B cell (primary cell): ENCODE measurements around the gene CLCN7. TPM values are rescaled to one million over a fixed set of nuclear protein-coding genes. Genes with fewer than 3 reads are reported as not detected.

Source experiments
- ATAC-seq: fragments of 200-7000 bp; cut with Tn5 transposase; one replicate; pipeline ENCODE4 v1.10.0; 2021; ENCODE audit warnings: low read depth, mild to moderate bottlenecking, moderate number of reproducible peaks, moderate library complexity
- CTCF ChIA-PET: fragments of 350-600 bp; sonication (Branson Sonifier 250); formaldehyde crosslinking; loops from one replicate; lab custom pipeline; 2021; ENCODE audit warnings: antibody characterized with exemption, inconsistent platforms; lab: Charles Lee
- POLR2A ChIA-PET: fragments of 350-600 bp; sonication (Branson Sonifier 250); formaldehyde crosslinking; loops from one replicate; lab custom pipeline; 2021; ENCODE audit warnings: antibody characterized with exemption; lab: Charles Lee
- DNase-seq: peaks from one replicate; pipeline ENCODE4 v3.0.0; 2013
- H2AFZ ChIP-seq: 2 replicates; pipeline ENCODE4 v1.6.1; 2012; ENCODE audit warnings: mild to moderate bottlenecking, low read depth, low read length; ENCODE audit not compliant: insufficient read depth, poor library complexity, severe bottlenecking
- H3K27ac ChIP-seq, 2 donors: 1 replicate in 1 of 2; 2 replicates in 1 of 2; pipeline ENCODE4 v1.5.1; 2012 to 2013; ENCODE audit warnings: low read length in 2 of 2, mild to moderate bottlenecking in 2 of 2, moderate library complexity in 1 of 2
- H3K27me3 ChIP-seq, 4 experiments: fragments of 200-600 bp in 1 of 4; sonication (generic) in 1 of 4; replicated peaks in 1 of 4; 1 replicate in 2 of 4; 2 replicates in 2 of 4; pipeline versions ENCODE4 v1.6.1 to v1.7.0; 2013 to 2016; ENCODE audit warnings: low read length in 3 of 4, mild to moderate bottlenecking in 2 of 4, mixed read lengths in 1 of 4, moderate library complexity in 1 of 4; ENCODE audit not compliant: insufficient read depth in 4 of 4, control insufficient read depth in 3 of 4; ENCODE audit errors: control extremely low read depth in 1 of 4
- H3K36me3 ChIP-seq, 2 experiments: replicated peaks in 1 of 2; 1 replicate in 1 of 2; 2 replicates in 1 of 2; pipeline versions ENCODE4 v1.6.1 to v1.7.1; 2013; ENCODE audit warnings: low read length in 1 of 2; ENCODE audit not compliant: insufficient read depth in 2 of 2, control insufficient read depth in 1 of 2; ENCODE audit errors: control extremely low read depth in 1 of 2, extremely low read depth in 1 of 2
- H3K4me1 ChIP-seq, 2 donors: fragments of 200-600 bp in 1 of 2; sonication (generic) in 1 of 2; 1 replicate in 1 of 2; 2 replicates in 1 of 2; pipeline versions ENCODE4 v1.5.1 to v1.6.1; 2013 to 2017; ENCODE audit warnings: low read length in 2 of 2; ENCODE audit not compliant: control insufficient read depth in 2 of 2, insufficient read depth in 2 of 2
- H3K4me2 ChIP-seq: replicated peaks from 2 replicates; pipeline ENCODE3; 2012; ENCODE audit warnings: mild to moderate bottlenecking, low read depth, low read length; ENCODE audit not compliant: poor library complexity, severe bottlenecking
- H3K4me3 ChIP-seq, 5 experiments: fragments of 200-600 bp in 1 of 5; sonication (generic) in 1 of 5; 1 replicate in 3 of 5; 2 replicates in 2 of 5; pipeline versions ENCODE4 v1.5.1 to v1.7.0; 2011 to 2016; ENCODE audit warnings: low read length in 4 of 5, mild to moderate bottlenecking in 4 of 5, low read depth in 2 of 5, control low read depth in 1 of 5, moderate library complexity in 1 of 5; ENCODE audit not compliant: insufficient read depth in 1 of 5; ENCODE audit errors: control extremely low read depth in 1 of 5, extremely low read depth in 1 of 5
- H3K79me2 ChIP-seq: fragments of 200-600 bp; sonication (generic); one replicate; pipeline ENCODE4 v1.6.0; 2016; ENCODE audit warnings: low read length; ENCODE audit not compliant: control insufficient read depth, insufficient read depth
- H3K9ac ChIP-seq: fragments of 200-600 bp; sonication (generic); 2 replicates; pipeline ENCODE4 v1.6.1; 2017; ENCODE audit warnings: mild to moderate bottlenecking, low read length, moderate library complexity
- H3K9me3 ChIP-seq, 3 donors: one replicate each; pipeline versions ENCODE4 v1.6.1 to v1.7.1; 2013; ENCODE audit warnings: low read length in 2 of 3; ENCODE audit not compliant: control insufficient read depth in 2 of 3, insufficient read depth in 1 of 3; ENCODE audit errors: control extremely low read depth in 1 of 3
- H4K20me1 ChIP-seq: 2 replicates; pipeline ENCODE4 v1.6.0; 2012; ENCODE audit warnings: mild to moderate bottlenecking, low read length; ENCODE audit not compliant: insufficient read depth, control insufficient read depth, poor library complexity, severe bottlenecking
- H3K27ac Mint-ChIP-seq: one replicate; pipeline ENCODE4 v1.8.0; 2021; ENCODE audit warnings: mixed read lengths
- H3K27me3 Mint-ChIP-seq: one replicate; pipeline ENCODE4 v1.8.0; 2021; ENCODE audit warnings: mixed read lengths
- H3K4me1 Mint-ChIP-seq: one replicate; pipeline ENCODE4 v1.8.0; 2021; ENCODE audit warnings: mixed read lengths
- H3K4me3 Mint-ChIP-seq: one replicate; pipeline ENCODE4 v1.8.0; 2021; ENCODE audit warnings: mixed read lengths
- H3K9me3 Mint-ChIP-seq: one replicate; pipeline ENCODE4 v1.8.0; 2022; ENCODE audit warnings: mixed read lengths; ENCODE audit not compliant: insufficient read depth
- CTCF ChIP-seq: fragments of 200-600 bp; IDR thresholded peaks from one replicate; pipeline ENCODE4 v1.8.0; 2022; ENCODE audit warnings: antibody characterized with exemption, mild to moderate bottlenecking
- EZH2 ChIP-seq: IDR thresholded peaks from 2 replicates; pipeline ENCODE4 v1.6.1; 2012; ENCODE audit warnings: borderline replicate concordance, low read depth, mild to moderate bottlenecking, moderate library complexity, low read length; ENCODE audit not compliant: insufficient read depth, poor library complexity, severe bottlenecking
- WGBS: methylation state at CpG from one replicate; pipeline ENCODE4 v1.1.5; 2013; ENCODE audit warnings: missing lambda C conversion rate; ENCODE audit not compliant: insufficient coverage; 5-methylcytosine and 5-hydroxymethylcytosine counted together
- intact Hi-C: fragments of 100-400 bp; cut with micrococcal nuclease; formaldehyde crosslinking; loops from one replicate; pipeline ENCODE4 v1.10.0; 2022
- polyA plus RNA-seq: library from polyadenylated mRNA; depleted of rRNA; stranded (reverse); fragments of >200 nt; gene quantifications from 2 replicates; pipeline ENCODE4 v1.2.3, GENCODE V29; 2012
- total RNA-seq, 2 donors: library from RNA; stranded (reverse); fragments of 120-200 nt in 1 of 2; gene quantifications; 1 replicate in 1 of 2; 2 replicates in 1 of 2; pipeline versions ENCODE4 v1.2.3 to v1.2.4, GENCODE V29; 2013 to 2022

Gene CLCN7
- total and polyA plus RNA-seq, 2 donors (not counting 1 experiment from before 2014, with no cell fraction given): 215 to 274 TPM

- CTCF ChIA-PET: no interaction called here
- Histone ChIP-seq H3K79me2 (peaks cover 17% of the 10 kb centered on the region), H3K27ac (no peak overlapping the region), H4K20me1 (peaks cover 18% of the 10 kb centered on the region), H2AFZ (no peak overlapping the region), H3K4me1 (no peaks in the 10 kb centered on the region), H3K9me3 (peaks cover 0 to 6% (median 0%) of the 10 kb centered on the region in 3 donors), H3K4me2 (no peak overlapping the region), H3K27me3 (no peaks in the 10 kb centered on the region), H3K4me3 (no peak overlapping the region), H3K36me3 (peaks cover 0 to 64% of the 10 kb centered on the region in 2 experiments), H3K9ac (no peak overlapping the region)
- TF ChIP-seq EZH2 (no peak), CTCF (no peak)
- intact Hi-C loops: no loop called here
- POLR2A ChIA-PET: no interaction called here
- no peaks in the 10 kb centered on the region for H3K4me1 Mint-ChIP-seq
- no peak for ATAC-seq
- 97% methylated on average over 42 of the region's 42 CpGs for WGBS
- H3K27ac Mint-ChIP-seq: no peak overlapping the region
- H3K27me3 Mint-ChIP-seq: no peaks in the 10 kb centered on the region
- no peak overlapping the region for H3K4me3 Mint-ChIP-seq
- no peak for DNase-seq
- H3K9me3 Mint-ChIP-seq: no peaks in the 10 kb centered on the region
Measured at GRCh38 chr16:1502092-1503004, 27.5 kb upstream of the CLCN7 start.

- H3K4me3 ChIP-seq: no peak overlapping the region
- H3K36me3 ChIP-seq: peaks cover 0 to 64% of the 10 kb centered on the region in 2 experiments
- H3K9me3 ChIP-seq: peaks cover 0 to 6% (median 0%) of the 10 kb centered on the region in 3 donors
- 97% methylated on average over 22 of the region's 23 CpGs for WGBS
- H3K27ac ChIP-seq: no peak overlapping the region
- no peaks in the 10 kb centered on the region for H3K27me3 ChIP-seq
- DNase-seq: no peak
- no peaks in the 10 kb centered on the region for H3K4me1 ChIP-seq
- intact Hi-C loops: no loop called here
- H3K27ac Mint-ChIP-seq: no peak overlapping the region
- H3K9me3 Mint-ChIP-seq: no peaks in the 10 kb centered on the region
- no peak for ATAC-seq
- peaks cover 23% of the 10 kb centered on the region for H3K79me2 ChIP-seq
- peaks cover 22% of the 10 kb centered on the region for H4K20me1 ChIP-seq
- no peaks in the 10 kb centered on the region for H3K4me1 Mint-ChIP-seq
- no peaks in the 10 kb centered on the region for H3K27me3 Mint-ChIP-seq
- H3K4me2 ChIP-seq: no peak overlapping the region
- no peak overlapping the region for H3K4me3 Mint-ChIP-seq
- ChIA-PET POLR2A (no interaction called here), CTCF (no interaction called here)
- H2AFZ ChIP-seq: no peak overlapping the region
- H3K9ac ChIP-seq: no peak overlapping the region
- no peak for TF ChIP-seq CTCF
- TF ChIP-seq EZH2: no peak
Measured at GRCh38 chr16:1501630-1502029, 26.8 kb upstream of the CLCN7 start.
